K562 (cell line): ENCODE results near the gene BOLA3. TPM values are rescaled to one million over a fixed set of nuclear protein-coding genes. Genes with fewer than 3 reads are reported as not detected.
A peak's percentile ranks its signal among the peaks of the same experiment; 100 is the strongest.

ENCODE experiments used
- ATAC-seq: fragments of 200-7000 bp; cut with Tn5 transposase; 3 replicates; pipeline ENCODE4 v1.9.1; 2020; ENCODE audit warnings: moderate library complexity
- BruUV-seq: library from RNA; stranded (reverse); fragments of 400-500 nt; replicated peaks from 2 replicates; lab custom pipeline; 2021; lab: Mats Ljungman, UMichigan
- CTCF ChIA-PET: fragments of 300-600 bp; formaldehyde crosslinking; extraction: SDS; loops from one replicate; lab custom pipeline; 2021; ENCODE audit warnings: low intra/inter-chr PET ratio; lab: Yijun Ruan, JAX
- POLR2A ChIA-PET: fragments of 300-600, 350-650 bp; sonication (Branson Sonifier 250); formaldehyde crosslinking; extraction: SDS; loops from one replicate; lab custom pipeline; 2021; ENCODE audit warnings: antibody characterized with exemption, inconsistent platforms; lab: Yijun Ruan, JAX
- DNase-seq, 4 experiments: peaks; one replicate each; pipeline versions ENCODE4 v3.0.0 to v3.0.0-alpha.2; 2011 to 2018; ENCODE audit warnings: low spot score in 3 of 4, mixed read lengths in 3 of 4; ENCODE audit errors: extremely low read depth in 1 of 4
- FAIRE-seq: peaks from 2 replicates; lab custom pipeline; 2011; peaks lifted over from hg19 to GRCh38; lab: Jason Lieb, UNC
- H2AFZ ChIP-seq: 2 replicates; pipeline ENCODE4 v1.6.0; 2011; ENCODE audit warnings: low read depth, low read length, control low read depth, inconsistent platforms
- H3K27ac ChIP-seq: fragments of 200-600 bp; 3 replicates; pipeline ENCODE4 v1.8.0; 2011; ENCODE audit warnings: low read depth, mild to moderate bottlenecking, control low read depth, inconsistent platforms, low read length, moderate library complexity, mixed read lengths; ENCODE audit errors: extremely low read depth
- H3K27me3 ChIP-seq, 2 experiments: fragments of 300-600 bp in 1 of 2; 2 replicates in 1 of 2; 3 replicates in 1 of 2; pipeline versions ENCODE4 v1.6.0 to v1.8.0; 2011; ENCODE audit warnings: inconsistent platforms in 2 of 2, low read length in 2 of 2, mild to moderate bottlenecking in 1 of 2, mixed read lengths in 1 of 2, moderate library complexity in 1 of 2; ENCODE audit not compliant: control insufficient read depth in 2 of 2, insufficient read depth in 2 of 2
- H3K36me3 ChIP-seq: fragments of 300-600 bp; 3 replicates; pipeline ENCODE4 v1.8.0; 2011; ENCODE audit warnings: mild to moderate bottlenecking, low read length, inconsistent platforms; ENCODE audit not compliant: control insufficient read depth, insufficient read depth
- H3K4me1 ChIP-seq, 2 experiments: fragments of 200-600 bp in 1 of 2; replicated peaks in 1 of 2; 2 replicates in 1 of 2; 3 replicates in 1 of 2; pipeline versions ENCODE4 v1.5.1 to v1.8.0; 2011; ENCODE audit warnings: inconsistent platforms in 2 of 2, low read length in 2 of 2, mild to moderate bottlenecking in 1 of 2, mixed read lengths in 1 of 2, moderate library complexity in 1 of 2; ENCODE audit not compliant: control insufficient read depth in 2 of 2, insufficient read depth in 2 of 2
- H3K4me2 ChIP-seq: 2 replicates; pipeline ENCODE4 v1.6.1; 2011; ENCODE audit warnings: low read length, control low read depth, inconsistent platforms, mixed read lengths; ENCODE audit not compliant: insufficient read depth
- H3K4me3 ChIP-seq: fragments of 200-600 bp; sonication (generic), shearing (Covaris generic); 2 replicates; pipeline ENCODE4 v1.5.1; 2016; ENCODE audit warnings: control low read depth, inconsistent platforms
- H3K79me2 ChIP-seq: fragments of 200-600 bp; 3 replicates; pipeline ENCODE4 v1.8.0; 2011; ENCODE audit warnings: low read length, inconsistent platforms; ENCODE audit not compliant: control insufficient read depth, insufficient read depth
- H3K9ac ChIP-seq, 2 experiments: 2 replicates each; pipeline versions ENCODE4 v1.6.0 to v1.6.1; 2011; ENCODE audit warnings: low read depth in 2 of 2, low read length in 2 of 2, control low read depth in 1 of 2, inconsistent platforms in 1 of 2, mild to moderate bottlenecking in 1 of 2, mixed read lengths in 1 of 2; ENCODE audit not compliant: insufficient read depth in 1 of 2
- H3K9me1 ChIP-seq: one replicate; pipeline ENCODE4 v1.6.0; 2011; ENCODE audit warnings: inconsistent platforms, mild to moderate bottlenecking, low read length, moderate library complexity; ENCODE audit not compliant: control insufficient read depth, insufficient read depth
- H3K9me3 ChIP-seq: replicated peaks from 2 replicates; pipeline ENCODE4 v1.5.1; 2011; ENCODE audit warnings: low read depth, low read length, inconsistent platforms; ENCODE audit not compliant: control insufficient read depth, insufficient read depth
- H4K20me1 ChIP-seq: replicated peaks from 2 replicates; pipeline ENCODE4 v1.6.1; 2011; ENCODE audit warnings: low read length, inconsistent platforms, mixed read lengths; ENCODE audit not compliant: control insufficient read depth, insufficient read depth
- E2F1 ChIP-seq: sonication (generic); formaldehyde crosslinking; IDR thresholded peaks from 2 replicates; pipeline ENCODE4 v1.8.1; 2023; ENCODE audit warnings: mild to moderate bottlenecking, missing genetic modification reagents, moderate library complexity
- HDAC2 ChIP-seq: fragments of 450-650 bp; IDR thresholded peaks from 2 replicates; pipeline ENCODE4 v1.6.1; 2016; ENCODE audit warnings: mild to moderate bottlenecking
- MCM3 ChIP-seq: fragments of 450-650 bp; IDR thresholded peaks from 2 replicates; pipeline ENCODE4 v1.6.1; 2016
- NEUROD1 ChIP-seq: fragments of 150-350 bp; IDR thresholded peaks from 2 replicates; pipeline ENCODE4 v1.6.1; 2014; ENCODE audit warnings: borderline replicate concordance, low read length, low read depth; ENCODE audit not compliant: partially characterized antibody
- PCBP2 ChIP-seq: fragments of 200-400 bp; formaldehyde crosslinking; IDR thresholded peaks from 2 replicates; pipeline ENCODE4 v1.6.1; 2018; ENCODE audit warnings: low read length, low read depth, mild to moderate bottlenecking, moderate library complexity; ENCODE audit not compliant: poor library complexity, severe bottlenecking
- TBL1XR1 ChIP-seq, 2 experiments: IDR thresholded peaks; 2 replicates each; pipeline ENCODE4 v1.6.1; 2012; ENCODE audit warnings: improper control_type of control experiment in 2 of 2, low read length in 2 of 2, mild to moderate bottlenecking in 1 of 2
- TEAD4 ChIP-seq, 2 experiments: sonication (generic) in 1 of 2; formaldehyde crosslinking in 1 of 2; IDR thresholded peaks; 2 replicates each; pipeline versions ENCODE4 v1.6.1 to v1.8.0; 2012 to 2022; ENCODE audit warnings: borderline replicate concordance in 1 of 2, inconsistent platforms in 1 of 2, low read length in 1 of 2, mild to moderate bottlenecking in 1 of 2, missing genetic modification reagents in 1 of 2
- WGBS: fragments of 100-300 bp; shearing (Covaris generic); methylation state at CpG from one replicate; pipeline ENCODE4 v1.1.6; 2016; ENCODE audit warnings: low coverage, mixed read lengths; ENCODE audit not compliant: insufficient coverage; ENCODE audit errors: missing lambda C conversion rate; 5-methylcytosine and 5-hydroxymethylcytosine counted together
- in situ Hi-C: fragments of 300-500 bp; cut with MboI; formaldehyde crosslinking; loops from 4 replicates; pipeline ENCODE4 v1.15.0; 2018; ENCODE audit warnings: inconsistent platforms, mixed read lengths
- intact Hi-C: fragments of 100-400 bp; cut with micrococcal nuclease; formaldehyde crosslinking; loops from 2 replicates; pipeline ENCODE4 v1.14.2; 2022
- polyA plus RNA-seq, 8 experiments: library from polyadenylated mRNA; depleted of rRNA in 4 of 8; stranded (reverse) in 5 of 8; unstranded in 3 of 8; fragments of >200 nt; fragmentation: Nextera tagmentation in 2 of 8; fragmentation: Illumina TruSeq in 1 of 8; extraction: Ambion mirVana in 2 of 8; extraction: Trizol in 1 of 8; gene quantifications; 2 replicates each; pipeline versions ENCODE4 v1.2.1 to v1.2.3, GENCODE V29; 2011 to 2014; ENCODE audit warnings: inconsistent platforms in 1 of 8, missing spikeins in 1 of 8
- total RNA-seq, 7 experiments: library from RNA; depleted of rRNA in 6 of 7; stranded (reverse); fragments of >200 nt in 6 of 7; fragmentation: Illumina TruSeq in 2 of 7; extraction: Trizol in 2 of 7; gene quantifications; 2 replicates each; pipeline versions ENCODE4 v1.2.1 to v1.2.3, GENCODE V29; 2011 to 2021; ENCODE audit warnings: low replicate concordance in 1 of 7
- TF ChIP-seq, protein P1 (sequence below), 3 experiments: fragments of 200-800 bp in 1 of 3; sonication (Bioruptor generic) in 1 of 3; sonication (generic) in 1 of 3; formaldehyde crosslinking in 1 of 3; IDR thresholded peaks; 2 replicates each; pipeline versions ENCODE4 v1.6.1 to v1.8.0; 2016 to 2022; ENCODE audit warnings: mild to moderate bottlenecking in 2 of 3, missing compliant biosample characterization in 2 of 3, missing genetic modification characterization in 2 of 3, missing genetic modification reagents in 1 of 3

Gene BOLA3
- total and polyA plus RNA-seq, 9 of the 15 experiments (the other 6 are each of a cell fraction or from before 2014, with no cell fraction given), result 149 to 619 (median 255) TPM

- Histone ChIP-seq H3K9me1 (no peaks in the 10 kb centered on the region), H3K79me2 (peaks cover 51% of the 10 kb centered on the region), H3K27ac (peak within 1 kb of the TSS; percentile 83), H3K36me3 (peaks cover 17% of the 10 kb centered on the region; the same call in 2 of the 3 replicates), H3K4me2 (peak within 1 kb of the TSS; percentile 86), H4K20me1 (no peaks in the 10 kb centered on the region; the same call in 1 of the 2 replicates), H3K27me3 (no peaks in the 10 kb centered on the region), H3K4me3 (peak within 1 kb of the TSS; percentile 81), H2AFZ (peak within 1 kb of the TSS; percentile 60), H3K4me1 (peaks cover 14 to 19% of the 10 kb centered on the region in 2 experiments), H3K9me3 (no peaks in the 10 kb centered on the region), H3K9ac (peak within 1 kb of the TSS; percentile 79 to 95)
- ChIA-PET CTCF (interaction anchor here (0.7 kb wide), 1 partner anchor 336 kb away, joined by 3 read pairs; no protein-coding TSS in a partner anchor), POLR2A (interaction anchor here (0.6 to 6.5 kb wide), 21 partner anchors 10 to 442 kb away, joined by 3 to 98 read pairs (median 5); partner anchors contain the start of genes BOLA3, DUSP11, MTHFD2 and TPRKB)
- in situ Hi-C loops, result no loop called here
- ATAC-seq (peak; percentile 93), DNase-seq (peak; percentile 96 to 99 (median 98)), FAIRE-seq (peak; percentile 98)
- intact Hi-C loops, result no loop called here
- under 1% methylated on average over 62 of the region's 84 CpGs for WGBS
- no TSS peak for BruUV-seq
- TF ChIP-seq, protein P1, sequence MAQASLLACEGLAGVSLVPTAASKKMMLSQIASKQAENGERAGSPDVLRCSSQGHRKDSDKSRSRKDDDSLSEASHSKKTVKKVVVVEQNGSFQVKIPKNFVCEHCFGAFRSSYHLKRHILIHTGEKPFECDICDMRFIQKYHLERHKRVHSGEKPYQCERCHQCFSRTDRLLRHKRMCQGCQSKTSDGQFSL (CRISPR knock-in tag; IDR thresholded peaks at IDR 0.05), result no peak
- TF ChIP-seq, protein P1 (tag; IDR thresholded peaks at IDR 0.05), result peak in 1 of 2 experiments; percentile 65; a peak in 1 of 4 replicates
- TF ChIP-seq MCM3 (no peak), TBL1XR1 (IDR thresholded peaks at IDR 0.05; ENCODE audit: low read length in 2 of 2) (peak in 1 of 2 experiments; percentile 11; a peak in 1 of 4 replicates), PCBP2 (no peak), HDAC2 (0 out of 2 replicates have a peak, but pooled peaks have one; percentile 33), TEAD4 (IDR thresholded peaks at IDR 0.05; ENCODE audit: low read length) (0 out of 2 replicates have a peak, but pooled peaks have one; percentile 8), TEAD4 (CRISPR knock-in tag; IDR thresholded peaks at IDR 0.05; ENCODE audit: borderline replicate concordance) (no peak), NEUROD1 (peak; percentile 41), E2F1 (CRISPR knock-in tag) (no peak; the same call in 1 of the 2 replicates)
These were observed 30.7 kb upstream of the BOLA3 start, which contains the start of gene MOB1A for GRCh38 chr2:74178211-74179062. Gene MOB1A, minus strand, starts transcription at chr2:74178879. Its CDS starts 205 bp downstream, at chr2:74178674.
